Measurements from ENCODE around the gene TBC1D21.

DNA sequence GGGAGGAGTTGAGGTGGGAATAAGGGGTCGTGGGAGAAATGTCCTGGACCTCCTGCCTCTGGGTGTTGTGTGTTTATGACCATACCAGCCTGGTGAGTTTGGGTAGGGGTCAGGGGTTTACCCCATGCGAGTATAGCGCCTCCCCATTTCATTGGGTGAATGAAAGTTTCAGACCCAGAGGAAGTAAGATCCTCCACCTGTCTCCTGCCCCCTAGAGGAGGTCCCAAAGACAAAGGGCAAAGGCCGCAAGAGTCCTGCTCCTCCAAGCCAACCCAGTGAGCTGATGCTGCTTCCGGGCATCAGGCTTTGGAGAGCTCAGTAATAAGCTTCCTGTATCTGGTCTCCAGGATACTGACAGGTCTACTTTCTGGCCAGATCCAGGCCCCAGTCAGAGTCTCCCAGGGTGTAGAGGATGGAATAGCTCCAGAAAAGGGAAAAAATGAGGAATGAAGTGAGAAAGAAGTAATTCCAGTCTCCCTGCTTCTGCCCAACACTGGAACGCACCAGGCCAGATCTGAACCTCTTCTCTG lies 6.4 kb upstream of the TBC1D21 start:
- TF ChIP-seq POLR2A (IDR thresholded peaks at IDR 0.05) (no peak), POLR2AphosphoS5 (IDR thresholded peaks at IDR 0.05) (no peak), EP300 (IDR thresholded peaks at IDR 0.05) (no peak)
- TF ChIP-seq, protein P1, sequence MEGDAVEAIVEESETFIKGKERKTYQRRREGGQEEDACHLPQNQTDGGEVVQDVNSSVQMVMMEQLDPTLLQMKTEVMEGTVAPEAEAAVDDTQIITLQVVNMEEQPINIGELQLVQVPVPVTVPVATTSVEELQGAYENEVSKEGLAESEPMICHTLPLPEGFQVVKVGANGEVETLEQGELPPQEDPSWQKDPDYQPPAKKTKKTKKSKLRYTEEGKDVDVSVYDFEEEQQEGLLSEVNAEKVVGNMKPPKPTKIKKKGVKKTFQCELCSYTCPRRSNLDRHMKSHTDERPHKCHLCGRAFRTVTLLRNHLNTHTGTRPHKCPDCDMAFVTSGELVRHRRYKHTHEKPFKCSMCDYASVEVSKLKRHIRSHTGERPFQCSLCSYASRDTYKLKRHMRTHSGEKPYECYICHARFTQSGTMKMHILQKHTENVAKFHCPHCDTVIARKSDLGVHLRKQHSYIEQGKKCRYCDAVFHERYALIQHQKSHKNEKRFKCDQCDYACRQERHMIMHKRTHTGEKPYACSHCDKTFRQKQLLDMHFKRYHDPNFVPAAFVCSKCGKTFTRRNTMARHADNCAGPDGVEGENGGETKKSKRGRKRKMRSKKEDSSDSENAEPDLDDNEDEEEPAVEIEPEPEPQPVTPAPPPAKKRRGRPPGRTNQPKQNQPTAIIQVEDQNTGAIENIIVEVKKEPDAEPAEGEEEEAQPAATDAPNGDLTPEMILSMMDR (IDR thresholded peaks at IDR 0.05), result no peak

All from gastroesophageal sphincter (tissue), 3 donors.